Thyroid gland (tissue), 4 donors: ENCODE results near the gene PGAP3. TPM values are rescaled to one million over a fixed set of nuclear protein-coding genes. Genes with fewer than 3 reads are reported as not detected.

Experiments
- DNase-seq, 2 donors: peaks; one replicate each; pipeline ENCODE4 v3.0.0-alpha.2; 2019
- H3K27ac ChIP-seq, 3 donors: fragments of 200-600 bp; sonication (generic); 1 replicate in 2 of 3; 2 replicates in 1 of 3; pipeline ENCODE4 v1.5.1; 2016 to 2019; ENCODE audit warnings: mild to moderate bottlenecking in 1 of 3, moderate library complexity in 1 of 3
- H3K27me3 ChIP-seq: fragments of 200-600 bp; sonication (generic); one replicate; pipeline ENCODE4 v1.5.1; 2019
- H3K36me3 ChIP-seq, 2 donors: fragments of 200-600 bp; sonication (generic); one replicate each; pipeline ENCODE4 v1.5.1; 2016 to 2019
- H3K4me1 ChIP-seq, 2 donors: fragments of 200-600 bp; sonication (generic); one replicate each; pipeline ENCODE4 v1.5.1; 2017 to 2019
- H3K4me3 ChIP-seq, 3 donors: fragments of 200-600 bp; sonication (generic); replicated peaks in 1 of 3; 1 replicate in 2 of 3; 2 replicates in 1 of 3; pipeline ENCODE4 v1.5.1; 2016; ENCODE audit warnings: mild to moderate bottlenecking in 1 of 3
- H3K9me3 ChIP-seq: fragments of 200-600 bp; sonication (generic); one replicate; pipeline ENCODE4 v1.5.1; 2017
- CTCF ChIP-seq, 6 experiments: fragments of 200-600 bp in 3 of 6; fragments of 450-650 bp in 3 of 6; sonication (generic) in 3 of 6; IDR thresholded peaks; one replicate each; pipeline ENCODE4 v1.5.1; 2016 to 2019; ENCODE audit warnings: antibody characterized with exemption in 6 of 6, mild to moderate bottlenecking in 2 of 6, inconsistent platforms in 1 of 6, moderate library complexity in 1 of 6
- POLR2A ChIP-seq, 2 donors: fragments of 450-650 bp; IDR thresholded peaks; one replicate each; pipeline ENCODE4 v1.6.1; 2017; ENCODE audit warnings: antibody characterized with exemption in 2 of 2, mild to moderate bottlenecking in 2 of 2, moderate library complexity in 1 of 2
- WGBS, 2 donors: methylation state at CpG; one replicate each; pipeline ENCODE4 v1.1.5; 2017; 5-methylcytosine and 5-hydroxymethylcytosine counted together
- intact Hi-C: fragments of 100-400 bp; cut with DNase I; formaldehyde crosslinking; loops from one replicate; pipeline ENCODE4 v1.15.1; 2023
- total RNA-seq, 4 donors: library from RNA; depleted of rRNA; stranded (reverse); fragments of >200 nt; gene quantifications; one replicate each; pipeline ENCODE4 v1.2.3, GENCODE V29; 2016

The PGAP3 gene
- total RNA-seq, 4 donors from 2014 or later, result 55.6 to 88.1 (median 72.7) TPM

DNA sequence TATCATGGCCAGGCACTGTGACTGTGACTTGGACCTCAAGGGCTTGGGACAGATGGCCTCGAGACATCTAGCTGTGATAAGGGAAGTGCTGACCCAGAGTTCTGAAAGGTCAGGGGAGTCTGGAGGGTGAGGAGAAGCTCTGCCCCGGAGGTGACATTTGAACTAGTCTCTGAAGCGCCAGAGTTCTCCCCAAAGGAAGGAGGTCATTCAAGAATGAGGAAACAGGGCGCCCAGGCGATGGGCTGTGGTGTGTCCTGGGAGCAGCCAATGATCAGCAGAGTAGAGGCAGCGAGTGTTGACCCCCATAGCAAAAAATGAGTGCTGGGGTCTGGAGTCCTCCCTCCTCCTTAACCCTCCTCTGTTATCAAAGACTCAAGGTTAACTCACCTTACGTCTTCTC, 46.0 kb downstream of the PGAP3 start:
- intact Hi-C loops, result no loop called here
- WGBS, 2 donors, result 79 to 80% methylated on average over 7 of the region's 7 CpGs
- Histone ChIP-seq H3K27me3 (no peaks in the 10 kb centered on the region), H3K4me3 (no peak overlapping the region), H3K27ac (no peak overlapping the region), H3K36me3 (no peaks in the 10 kb centered on the region), H3K9me3 (no peaks in the 10 kb centered on the region), H3K4me1 (peaks cover 19 to 44% of the 10 kb centered on the region in 2 donors)
- TF ChIP-seq POLR2A (IDR thresholded peaks at IDR 0.05), result no peak
- TF ChIP-seq CTCF (IDR thresholded peaks at IDR 0.05), result no peak
- no peak for DNase-seq

DNA sequence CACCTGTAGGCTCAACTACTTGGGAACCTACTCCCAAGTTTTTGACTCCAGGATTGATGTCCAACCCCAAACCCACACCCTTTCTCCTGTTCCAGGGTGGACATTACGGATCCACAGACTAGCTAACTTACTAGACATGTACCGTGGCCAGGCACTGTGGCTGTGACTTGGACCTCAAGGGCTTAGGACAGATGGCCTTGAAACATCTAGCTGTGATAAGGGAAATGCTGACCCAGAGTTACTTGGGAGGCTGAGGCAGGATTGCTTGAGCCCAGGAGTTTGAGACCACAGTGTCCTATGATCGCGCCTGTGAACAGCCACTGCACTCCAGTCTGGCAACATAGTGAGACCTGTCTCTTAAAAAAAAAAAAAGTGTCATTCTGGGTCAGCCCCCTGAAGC, 46.8 kb downstream of the PGAP3 start:
- Histone ChIP-seq H3K27me3 (no peaks in the 10 kb centered on the region), H3K4me3 (no peak overlapping the region), H3K9me3 (no peaks in the 10 kb centered on the region), H3K4me1 (peaks cover 19 to 51% of the 10 kb centered on the region in 2 donors), H3K36me3 (no peaks in the 10 kb centered on the region), H3K27ac (no peak overlapping the region)
- intact Hi-C loops, result no loop called here
- 96 to 99% methylated on average over 4 of the region's 4 CpGs for WGBS, 2 donors
- no peak for TF ChIP-seq CTCF (IDR thresholded peaks at IDR 0.05)
- TF ChIP-seq POLR2A (IDR thresholded peaks at IDR 0.05), result no peak
- no peak for DNase-seq

DNA sequence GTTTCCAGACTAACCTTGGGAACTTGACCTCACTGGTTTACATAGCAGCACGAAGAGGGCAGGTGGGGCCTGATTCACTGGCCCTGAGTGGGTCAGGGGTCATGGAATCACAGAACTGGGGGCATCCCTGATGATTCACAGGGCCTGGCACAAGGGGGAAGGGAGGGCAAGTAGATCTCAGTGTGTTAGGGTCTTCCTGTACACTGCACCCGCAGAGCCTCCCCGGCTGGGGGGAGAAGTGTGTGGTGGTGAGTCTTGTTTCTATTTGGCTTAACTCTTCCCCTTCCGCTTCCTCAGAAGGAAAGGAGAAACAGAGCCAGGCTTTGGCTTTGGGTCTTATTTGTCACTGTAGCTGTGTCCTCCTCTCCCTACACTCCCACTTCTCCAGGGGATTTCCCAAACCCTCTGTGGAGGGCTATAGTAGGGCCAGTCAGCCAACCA, 47.2 kb downstream of the PGAP3 start:
- H3K4me1 ChIP-seq, result peaks cover 19 to 54% of the 10 kb centered on the region in 2 donors
- DNase-seq, result no peak
- intact Hi-C loops, result no loop called here
- WGBS, 2 donors, result 37 to 49% methylated on average over 3 of the region's 4 CpGs
- no peaks in the 10 kb centered on the region for H3K36me3 ChIP-seq
- H3K9me3 ChIP-seq, result no peaks in the 10 kb centered on the region
- H3K4me3 ChIP-seq, result no peak overlapping the region
- no peak overlapping the region for H3K27ac ChIP-seq
- H3K27me3 ChIP-seq, result no peaks in the 10 kb centered on the region
- TF ChIP-seq POLR2A (IDR thresholded peaks at IDR 0.05), result no peak
- no peak for TF ChIP-seq CTCF (IDR thresholded peaks at IDR 0.05)

DNA sequence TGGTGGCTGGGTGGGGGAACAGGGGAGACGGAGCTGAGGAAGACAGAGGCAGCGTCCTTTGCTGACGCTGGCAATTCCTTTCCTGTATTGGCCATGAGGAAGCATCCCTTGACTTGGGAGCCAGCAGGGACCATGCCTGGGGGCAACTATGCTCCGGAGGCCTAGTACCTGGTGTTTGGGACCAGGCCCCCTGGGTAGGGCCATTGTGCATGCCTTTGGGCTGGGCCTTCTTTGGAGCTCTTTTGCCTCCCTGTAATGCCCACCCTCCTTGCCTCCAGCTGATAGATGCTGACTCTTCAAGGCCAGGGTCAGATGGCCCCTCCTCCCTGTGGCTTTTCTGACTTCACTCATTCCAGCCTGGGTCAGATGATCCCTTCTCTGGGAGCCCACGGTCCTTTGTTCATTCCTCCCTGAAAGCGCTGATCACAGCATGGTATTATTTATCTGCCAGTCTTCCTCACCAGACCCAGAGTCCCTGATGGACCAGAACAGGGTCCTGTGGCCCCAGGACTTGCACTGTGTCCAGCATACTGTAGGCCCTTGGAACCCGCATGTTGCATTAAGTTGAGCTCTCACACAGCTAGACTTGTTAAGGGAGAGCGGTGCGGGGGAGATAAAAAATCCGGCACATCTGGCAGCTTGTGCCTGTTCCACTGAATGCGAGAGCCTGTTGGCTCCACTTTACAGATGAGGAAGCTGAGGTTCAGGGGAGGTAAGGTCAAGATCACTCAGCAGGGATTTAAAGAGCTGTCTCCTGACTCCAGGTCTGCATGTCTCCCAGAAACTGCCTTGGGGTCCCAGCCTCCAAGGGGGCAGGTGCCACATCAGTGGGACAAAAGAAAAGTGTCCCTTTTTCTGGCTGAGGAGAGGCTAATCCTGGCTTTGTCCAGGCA, 48.0 kb downstream of the PGAP3 start:
- H3K9me3 ChIP-seq, result no peaks in the 10 kb centered on the region
- H3K4me1 ChIP-seq, result peaks cover 19 to 54% of the 10 kb centered on the region in 2 donors
- TF ChIP-seq CTCF (IDR thresholded peaks at IDR 0.05), result no peak
- no peak for TF ChIP-seq POLR2A (IDR thresholded peaks at IDR 0.05)
- 86 to 89% methylated on average over 10 to 11 of the region's 11 CpGs for WGBS, 2 donors
- no peak for DNase-seq
- no peaks in the 10 kb centered on the region for H3K36me3 ChIP-seq
- H3K4me3 ChIP-seq, result no peak overlapping the region
- H3K27me3 ChIP-seq, result no peaks in the 10 kb centered on the region
- intact Hi-C loops, result no loop called here
- peak overlapping the region in 1 of 3 donors; percentile 2 for H3K27ac ChIP-seq

DNA sequence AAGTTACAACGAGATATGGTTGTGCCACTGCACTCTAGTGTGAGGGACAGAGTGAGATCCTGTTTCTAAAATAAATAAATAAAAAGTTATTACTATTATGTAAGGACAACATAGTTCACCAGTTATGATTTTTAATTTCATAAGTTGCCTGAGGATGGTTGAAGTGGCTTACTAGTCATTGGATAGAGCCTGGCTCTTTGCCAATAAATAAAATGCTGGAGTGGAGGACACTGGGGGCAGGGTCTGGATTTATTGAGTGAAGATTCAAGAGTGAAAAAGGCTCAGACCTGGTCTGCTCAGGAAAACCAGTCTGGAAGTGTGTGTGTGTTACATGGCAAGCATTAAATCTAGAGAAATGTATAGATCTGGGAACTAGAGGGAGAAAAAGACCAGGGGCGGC, 48.8 kb downstream of the PGAP3 start:
- no peaks in the 10 kb centered on the region for H3K27me3 ChIP-seq
- H3K4me3 ChIP-seq, result no peak overlapping the region
- no peaks in the 10 kb centered on the region for H3K36me3 ChIP-seq
- intact Hi-C loops, result no loop called here
- 83 to 85% methylated on average over 2 of the region's 2 CpGs for WGBS, 2 donors
- DNase-seq, result no peak
- TF ChIP-seq POLR2A (IDR thresholded peaks at IDR 0.05) (no peak), CTCF (IDR thresholded peaks at IDR 0.05) (no peak)
- no peaks in the 10 kb centered on the region for H3K9me3 ChIP-seq
- peaks cover 16 to 52% of the 10 kb centered on the region in 2 donors for H3K4me1 ChIP-seq
- no peak overlapping the region for H3K27ac ChIP-seq
